Endodermal cell (in vitro differentiated cells): Measurements from ENCODE around the gene NHLH1. TPM values are rescaled to one million over a fixed set of nuclear protein-coding genes. Genes with fewer than 3 reads are reported as not detected.

Source experiments
- DNase-seq: peaks from one replicate; pipeline ENCODE4 v3.0.0-alpha.2; 2017
- H3K27ac ChIP-seq: 2 replicates; pipeline ENCODE4 v1.5.1; 2013; ENCODE audit warnings: mild to moderate bottlenecking, low read depth, low read length, moderate library complexity
- H3K27me3 ChIP-seq: 2 replicates; pipeline ENCODE4 v1.6.1; 2013; ENCODE audit warnings: mild to moderate bottlenecking, low read length, moderate library complexity; ENCODE audit not compliant: insufficient read depth, control insufficient read depth, poor library complexity, severe bottlenecking
- H3K36me3 ChIP-seq: 2 replicates; pipeline ENCODE4 v1.7.0; 2013; ENCODE audit warnings: mild to moderate bottlenecking, low read length, moderate library complexity; ENCODE audit not compliant: control insufficient read depth, insufficient read depth
- H3K4me1 ChIP-seq: one replicate; pipeline ENCODE4 v1.7.0; 2013; ENCODE audit warnings: low read length; ENCODE audit not compliant: control insufficient read depth, insufficient read depth
- H3K4me3 ChIP-seq: 2 replicates; pipeline ENCODE4 v1.5.1; 2013; ENCODE audit warnings: mild to moderate bottlenecking, low read length, moderate library complexity
- H3K9ac ChIP-seq: 2 replicates; pipeline ENCODE4 v1.6.1; 2013; ENCODE audit warnings: mild to moderate bottlenecking, low read length, moderate library complexity; ENCODE audit not compliant: poor library complexity, severe bottlenecking; ENCODE audit errors: extremely low read depth
- H3K9me3 ChIP-seq: 2 replicates; pipeline ENCODE4 v1.6.1; 2013; ENCODE audit warnings: mild to moderate bottlenecking, low read length, moderate library complexity; ENCODE audit not compliant: control insufficient read depth
- H3K27ac Mint-ChIP-seq: 2 replicates; pipeline ENCODE4 v1.8.0; 2020; ENCODE audit warnings: mixed read lengths
- H3K27me3 Mint-ChIP-seq: 2 replicates; pipeline ENCODE4 v1.8.0; 2021; ENCODE audit warnings: mild to moderate bottlenecking, mixed read lengths; ENCODE audit not compliant: insufficient read depth
- H3K36me3 Mint-ChIP-seq: 2 replicates; pipeline ENCODE4 v1.8.0; 2020; ENCODE audit warnings: low read depth, mixed read lengths
- H3K4me1 Mint-ChIP-seq: 2 replicates; pipeline ENCODE4 v1.8.0; 2020; ENCODE audit warnings: mixed read lengths
- H3K4me3 Mint-ChIP-seq: 2 replicates; pipeline ENCODE4 v1.8.0; 2020; ENCODE audit warnings: mild to moderate bottlenecking, moderate library complexity, mixed read lengths
- H3K9me3 Mint-ChIP-seq: 2 replicates; pipeline ENCODE4 v1.8.0; 2020; ENCODE audit warnings: mild to moderate bottlenecking, mixed read lengths
- WGBS, 2 experiments: methylation state at CpG; one replicate each; pipeline versions ENCODE4 v1.1.5 to v1.1.7; 2013; ENCODE audit warnings: missing lambda C conversion rate in 2 of 2, mixed read lengths in 1 of 2; ENCODE audit not compliant: insufficient coverage in 1 of 2, insufficient read length in 1 of 2; 5-methylcytosine and 5-hydroxymethylcytosine counted together
- total RNA-seq, 2 donors: library from RNA; stranded (reverse); fragmentation: NEBNext Ultra II Directional in 1 of 2; extraction: Animal tissue kit (Norgen Biotek cat#: 25700) in 1 of 2; gene quantifications; 2 replicates in 1 of 2; 3 replicates in 1 of 2; pipeline ENCODE4 v1.2.1, GENCODE V29; 2021
- TF ChIP-seq, protein P1 (sequence below): fragments of 200-600 bp; sonication (generic); conservative IDR thresholded peaks from 2 replicates; pipeline ENCODE4 v1.5.0; 2021; ENCODE audit warnings: antibody characterized with exemption, mild to moderate bottlenecking

Gene NHLH1
- total RNA-seq, 2 donors from 2014 or later: 0.31 to 0.57 TPM

DNA sequence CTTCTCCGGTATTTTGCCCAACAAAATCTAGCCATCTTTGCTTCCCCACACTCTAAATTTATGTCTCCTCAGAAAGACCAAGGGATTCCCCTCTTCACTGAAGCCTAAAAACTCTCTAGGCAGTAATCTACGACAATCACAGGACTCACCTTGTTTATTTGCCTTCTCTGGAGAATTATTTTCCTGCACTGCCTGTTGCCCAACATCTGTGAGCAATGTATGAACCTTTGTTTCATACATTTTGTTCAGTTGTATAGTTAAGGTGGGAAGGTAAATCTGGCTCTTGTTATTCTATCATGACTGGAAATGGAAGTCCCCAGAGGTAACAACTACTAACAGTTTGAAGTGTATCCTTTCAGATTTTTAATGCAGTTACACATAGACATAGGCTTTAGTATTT lies 26.0 kb upstream of the NHLH1 start:
- H3K27ac ChIP-seq: no peak overlapping the region
- H3K9me3 ChIP-seq: no peaks in the 10 kb centered on the region
- WGBS, 2 experiments: 57 to 66% methylated on average over 1 to 2 of the region's 2 CpGs
- H3K27me3 Mint-ChIP-seq: no peaks in the 10 kb centered on the region
- peak overlapping the region; percentile 97 for H3K9ac ChIP-seq
- DNase-seq: no peak
- H3K4me3 Mint-ChIP-seq: peak overlapping the region; percentile 96
- H3K4me1 Mint-ChIP-seq: peaks cover 24% of the 10 kb centered on the region
- no peaks in the 10 kb centered on the region for H3K9me3 Mint-ChIP-seq
- peaks cover 43% of the 10 kb centered on the region for H3K36me3 Mint-ChIP-seq
- H3K4me3 ChIP-seq: peak overlapping the region; percentile 98
- TF ChIP-seq, protein P1, sequence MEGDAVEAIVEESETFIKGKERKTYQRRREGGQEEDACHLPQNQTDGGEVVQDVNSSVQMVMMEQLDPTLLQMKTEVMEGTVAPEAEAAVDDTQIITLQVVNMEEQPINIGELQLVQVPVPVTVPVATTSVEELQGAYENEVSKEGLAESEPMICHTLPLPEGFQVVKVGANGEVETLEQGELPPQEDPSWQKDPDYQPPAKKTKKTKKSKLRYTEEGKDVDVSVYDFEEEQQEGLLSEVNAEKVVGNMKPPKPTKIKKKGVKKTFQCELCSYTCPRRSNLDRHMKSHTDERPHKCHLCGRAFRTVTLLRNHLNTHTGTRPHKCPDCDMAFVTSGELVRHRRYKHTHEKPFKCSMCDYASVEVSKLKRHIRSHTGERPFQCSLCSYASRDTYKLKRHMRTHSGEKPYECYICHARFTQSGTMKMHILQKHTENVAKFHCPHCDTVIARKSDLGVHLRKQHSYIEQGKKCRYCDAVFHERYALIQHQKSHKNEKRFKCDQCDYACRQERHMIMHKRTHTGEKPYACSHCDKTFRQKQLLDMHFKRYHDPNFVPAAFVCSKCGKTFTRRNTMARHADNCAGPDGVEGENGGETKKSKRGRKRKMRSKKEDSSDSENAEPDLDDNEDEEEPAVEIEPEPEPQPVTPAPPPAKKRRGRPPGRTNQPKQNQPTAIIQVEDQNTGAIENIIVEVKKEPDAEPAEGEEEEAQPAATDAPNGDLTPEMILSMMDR: no peak
- peaks cover 59% of the 10 kb centered on the region for H3K36me3 ChIP-seq
- H3K27ac Mint-ChIP-seq: peak overlapping the region; percentile 59
- H3K4me1 ChIP-seq: peaks cover 4% of the 10 kb centered on the region
- no peaks in the 10 kb centered on the region for H3K27me3 ChIP-seq

DNA sequence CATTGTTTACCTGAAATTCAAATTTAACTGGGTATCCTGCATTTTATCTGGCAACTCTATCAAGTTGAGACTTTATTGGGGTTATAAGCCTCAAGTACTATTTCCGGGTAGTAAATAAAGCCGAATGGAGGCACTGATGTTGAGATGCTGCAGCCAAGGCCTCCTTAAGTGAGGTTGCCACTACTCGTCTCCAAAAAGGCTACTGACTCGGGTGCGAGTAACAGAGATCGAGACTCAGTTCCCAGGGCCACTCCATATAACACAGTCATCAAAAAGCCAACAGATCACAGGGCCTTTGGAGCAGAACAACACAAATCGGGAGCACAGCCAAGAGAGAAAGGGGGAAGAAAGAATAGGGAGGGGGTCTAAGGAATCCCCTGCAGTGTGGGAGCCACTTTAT lies 24.3 kb upstream of the NHLH1 start:
- peak overlapping the region; percentile 14 for H3K27ac ChIP-seq
- peak overlapping the region; percentile 98 for H3K27ac Mint-ChIP-seq
- no peaks in the 10 kb centered on the region for H3K9me3 ChIP-seq
- H3K9ac ChIP-seq: peak overlapping the region; percentile 97
- 3 to 6% methylated on average over 2 to 7 of the region's 7 CpGs for WGBS, 2 experiments
- H3K4me1 ChIP-seq: peaks cover 4% of the 10 kb centered on the region
- peak overlapping the region; percentile 98 for H3K4me3 ChIP-seq
- TF ChIP-seq, protein P1: no peak
- peak overlapping the region; percentile 96 for H3K4me3 Mint-ChIP-seq
- peaks cover 41% of the 10 kb centered on the region for H3K36me3 Mint-ChIP-seq
- H3K4me1 Mint-ChIP-seq: peaks cover 24% of the 10 kb centered on the region
- H3K36me3 ChIP-seq: peaks cover 56% of the 10 kb centered on the region
- no peaks in the 10 kb centered on the region for H3K27me3 Mint-ChIP-seq
- DNase-seq: no peak
- H3K9me3 Mint-ChIP-seq: no peaks in the 10 kb centered on the region
- H3K27me3 ChIP-seq: no peaks in the 10 kb centered on the region

DNA sequence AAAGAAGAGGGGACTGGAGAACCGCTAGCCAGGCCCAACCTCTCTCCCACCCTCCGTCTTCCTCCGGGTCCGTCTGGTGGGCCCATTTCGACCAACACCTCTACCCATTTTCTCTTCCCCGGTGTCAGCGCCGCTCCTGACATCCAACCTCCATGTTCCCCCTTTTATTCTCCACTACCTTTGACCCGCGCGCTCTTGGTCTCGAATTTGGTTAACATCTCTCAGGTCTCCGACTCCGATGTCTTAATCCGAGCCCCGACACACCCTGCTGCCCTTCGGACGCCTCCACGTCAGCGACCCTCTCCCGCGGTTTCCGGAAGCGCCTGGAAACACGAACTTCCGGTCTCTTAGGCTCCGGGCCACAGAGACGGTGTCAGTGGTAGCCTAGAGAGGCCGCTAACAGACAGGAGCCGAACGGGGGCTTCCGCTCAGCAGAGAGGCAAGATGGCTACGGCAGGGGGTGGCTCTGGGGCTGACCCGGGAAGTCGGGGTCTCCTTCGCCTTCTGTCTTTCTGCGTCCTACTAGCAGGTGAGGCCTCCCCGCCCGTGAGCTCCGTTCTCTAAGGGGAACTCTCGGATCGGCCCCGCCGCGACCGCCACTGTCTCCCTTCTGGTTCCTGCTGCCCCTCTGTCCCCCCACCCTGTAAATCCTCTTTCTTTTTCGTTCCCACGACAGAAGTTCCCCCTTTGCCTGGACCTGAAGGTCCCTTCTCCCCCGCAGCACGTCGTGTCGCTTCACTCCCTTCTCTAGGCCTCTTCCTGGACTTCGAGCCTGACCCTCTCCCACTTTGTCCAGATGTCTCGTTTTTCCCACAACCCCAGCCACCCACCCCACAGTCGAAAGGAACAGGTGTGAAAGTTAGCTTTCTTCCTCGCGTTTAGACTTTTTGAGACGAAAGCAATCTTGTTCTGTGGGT lies 23.7 kb upstream of the NHLH1 start, which contains the start of the genes COPA and NCSTN:
Gene COPA, minus strand, starts transcription at position 298 of the 917 bp plus-strand sequence. Its CDS starts 80 bp downstream, at position 218.
Gene NCSTN, plus strand, starts transcription at position 431 of the 917 bp plus-strand sequence. Its CDS starts 14 bp downstream, at position 445.
- Histone ChIP-seq H3K4me1 (peaks cover 4% of the 10 kb centered on the region), H3K4me3 (peak within 1 kb of the TSS; percentile 98), H3K27me3 (no peaks in the 10 kb centered on the region), H3K27ac (peak within 1 kb of the TSS; percentile 14), H3K9ac (peak within 1 kb of the TSS; percentile 97), H3K9me3 (no peaks in the 10 kb centered on the region), H3K36me3 (peaks cover 55% of the 10 kb centered on the region)
- peak within 1 kb of the TSS; percentile 96 for H3K4me3 Mint-ChIP-seq
- no peaks in the 10 kb centered on the region for H3K9me3 Mint-ChIP-seq
- peaks cover 37% of the 10 kb centered on the region for H3K36me3 Mint-ChIP-seq
- TF ChIP-seq, protein P1: no peak
- peaks cover 24% of the 10 kb centered on the region for H3K4me1 Mint-ChIP-seq
- DNase-seq: peak; percentile 98
- peak within 1 kb of the TSS; percentile 98 for H3K27ac Mint-ChIP-seq
- H3K27me3 Mint-ChIP-seq: no peaks in the 10 kb centered on the region
- WGBS, 2 experiments: 0% methylated on average over 35 to 58 of the region's 58 CpGs
